GM12891 (cell line): Measurements from ENCODE around the gene SDK1.

Source experiments
- POLR2A ChIP-seq: IDR thresholded peaks from 2 replicates; pipeline ENCODE4 v1.6.1; 2011; ENCODE audit warnings: low read depth, low read length, control low read depth
- POLR2AphosphoS5 ChIP-seq: IDR thresholded peaks from 2 replicates; pipeline ENCODE4 v1.6.1; 2011; ENCODE audit warnings: low read depth, low read length, control low read depth
- POU2F2 ChIP-seq: IDR thresholded peaks from 2 replicates; pipeline ENCODE4 v1.6.1; 2011; ENCODE audit warnings: low read depth, mild to moderate bottlenecking, control low read depth, low read length, moderate library complexity
- SPI1 ChIP-seq: IDR thresholded peaks from 2 replicates; pipeline ENCODE4 v1.6.1; 2011; ENCODE audit warnings: low read depth, low read length, control low read depth
- TAF1 ChIP-seq: IDR thresholded peaks from 2 replicates; pipeline ENCODE4 v1.6.1; 2011; ENCODE audit warnings: low read depth, low read length, control low read depth

DNA sequence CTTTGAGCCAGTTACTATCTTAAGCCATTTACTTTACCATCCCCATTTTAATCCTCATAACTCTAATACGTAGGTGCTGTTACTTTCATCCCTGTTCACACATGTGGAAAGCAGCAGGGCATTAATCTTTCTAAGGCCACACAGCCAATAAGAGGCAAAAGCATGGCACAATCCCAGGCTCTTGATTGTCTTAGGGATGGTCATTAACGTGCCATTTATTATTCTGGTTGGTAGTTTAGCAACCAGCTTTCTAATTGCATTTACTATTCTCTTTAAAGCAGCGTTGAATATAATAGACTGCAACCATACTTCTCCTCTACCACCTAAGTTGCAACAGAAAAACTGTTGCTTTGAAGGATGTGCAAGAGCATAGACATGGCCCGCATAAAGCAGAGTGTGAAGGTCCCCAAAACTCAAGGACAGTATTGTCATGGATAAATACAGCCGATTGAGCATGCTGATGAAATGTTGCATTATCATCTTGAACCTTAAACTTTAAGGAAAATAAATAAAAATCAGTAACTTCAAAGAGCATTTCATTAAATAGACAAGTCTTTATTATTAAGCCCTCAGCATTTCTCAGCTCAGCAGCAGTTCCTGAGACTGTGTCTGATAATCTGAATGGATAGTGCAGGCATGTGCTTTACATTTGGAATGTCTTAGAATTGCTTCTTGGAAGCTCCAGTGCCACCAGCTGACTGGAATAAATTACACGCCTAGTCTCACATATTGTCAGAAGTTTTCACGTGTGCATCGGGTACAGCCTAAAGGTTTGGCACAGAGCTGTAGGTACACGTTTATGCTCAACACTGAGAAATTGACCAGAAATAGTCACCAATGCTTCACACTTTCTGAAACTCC lies 467.1 kb downstream of the SDK1 start:
- TF ChIP-seq POLR2AphosphoS5: no peak
- no peak for TF ChIP-seq POLR2A
- TF ChIP-seq TAF1: no peak
- no peak for TF ChIP-seq SPI1
- TF ChIP-seq POU2F2: no peak
